Calu3 (cell line): ENCODE data around the gene GRK3. TPM values are rescaled to one million over a fixed set of nuclear protein-coding genes. Genes with fewer than 3 reads are reported as not detected.

Experiments
- BruUV-seq: library from RNA; stranded (reverse); fragments of 400-500 nt; replicated peaks from 2 replicates; lab custom pipeline; 2021; lab: Mats Ljungman, UMichigan
- CTCF ChIA-PET: fragments of 300-600 bp; sonication (Branson Sonifier 250); formaldehyde crosslinking; loops from one replicate; lab custom pipeline; 2022; ENCODE audit warnings: antibody characterized with exemption; lab: Charles Lee
- DNase-seq: peaks from one replicate; pipeline ENCODE4 v3.0.0; 2022
- H3K27ac Mint-ChIP-seq: one replicate; pipeline ENCODE4 v1.8.0; 2022; ENCODE audit warnings: mixed read lengths; ENCODE audit not compliant: unreplicated experiment
- H3K27me3 Mint-ChIP-seq: one replicate; pipeline ENCODE4 v1.8.0; 2022; ENCODE audit warnings: mixed read lengths; ENCODE audit not compliant: unreplicated experiment
- H3K36me3 Mint-ChIP-seq: one replicate; pipeline ENCODE4 v1.8.0; 2022; ENCODE audit warnings: mild to moderate bottlenecking, moderate library complexity, mixed read lengths; ENCODE audit not compliant: insufficient read depth, unreplicated experiment
- H3K4me1 Mint-ChIP-seq: one replicate; pipeline ENCODE4 v1.8.0; 2022; ENCODE audit warnings: mild to moderate bottlenecking, low read depth, mixed read lengths; ENCODE audit not compliant: unreplicated experiment
- H3K4me3 Mint-ChIP-seq: one replicate; pipeline ENCODE4 v1.8.0; 2022; ENCODE audit warnings: mild to moderate bottlenecking, low read depth, moderate library complexity, mixed read lengths; ENCODE audit not compliant: unreplicated experiment
- H3K9me3 Mint-ChIP-seq: one replicate; pipeline ENCODE4 v1.8.0; 2022; ENCODE audit warnings: low read depth, mixed read lengths; ENCODE audit not compliant: unreplicated experiment
- intact Hi-C: fragments of 100-400 bp; cut with micrococcal nuclease; formaldehyde crosslinking; loops from one replicate; pipeline ENCODE4 v1.10.0; 2022; ENCODE audit not compliant: unreplicated experiment
- total RNA-seq: library from RNA; stranded (reverse); gene quantifications from 2 replicates; pipeline ENCODE4 v1.2.3, GENCODE V29; 2022
- TF ChIP-seq, protein P1 (sequence below): fragments of 200-600 bp; IDR thresholded peaks from one replicate; pipeline ENCODE4 v1.8.0; 2022; ENCODE audit warnings: antibody characterized with exemption; ENCODE audit not compliant: unreplicated experiment

Gene GRK3
- total RNA-seq, 1 experiment from 2014 or later, result 12.0 TPM

DNA sequence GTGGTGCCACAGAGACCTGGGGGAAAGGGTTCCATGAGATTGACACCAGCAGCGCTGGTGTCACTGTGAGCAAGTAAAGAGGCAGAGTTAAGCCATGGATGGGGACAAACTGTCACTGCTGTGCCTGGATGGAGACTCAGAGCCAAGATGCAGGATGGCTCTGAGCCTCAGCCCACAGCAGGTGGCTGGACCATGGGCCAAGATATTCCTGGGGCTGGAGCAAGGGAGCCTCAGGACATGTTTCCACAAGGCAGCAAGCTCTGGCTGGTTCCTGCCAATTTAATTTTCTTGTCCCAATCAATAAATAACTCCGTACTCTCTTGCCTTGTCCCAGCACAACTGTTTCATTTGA is 200.5 kb downstream of the GRK3 start:
- H3K27me3 Mint-ChIP-seq, result peaks cover 41% of the 10 kb centered on the region
- TF ChIP-seq, protein P1, sequence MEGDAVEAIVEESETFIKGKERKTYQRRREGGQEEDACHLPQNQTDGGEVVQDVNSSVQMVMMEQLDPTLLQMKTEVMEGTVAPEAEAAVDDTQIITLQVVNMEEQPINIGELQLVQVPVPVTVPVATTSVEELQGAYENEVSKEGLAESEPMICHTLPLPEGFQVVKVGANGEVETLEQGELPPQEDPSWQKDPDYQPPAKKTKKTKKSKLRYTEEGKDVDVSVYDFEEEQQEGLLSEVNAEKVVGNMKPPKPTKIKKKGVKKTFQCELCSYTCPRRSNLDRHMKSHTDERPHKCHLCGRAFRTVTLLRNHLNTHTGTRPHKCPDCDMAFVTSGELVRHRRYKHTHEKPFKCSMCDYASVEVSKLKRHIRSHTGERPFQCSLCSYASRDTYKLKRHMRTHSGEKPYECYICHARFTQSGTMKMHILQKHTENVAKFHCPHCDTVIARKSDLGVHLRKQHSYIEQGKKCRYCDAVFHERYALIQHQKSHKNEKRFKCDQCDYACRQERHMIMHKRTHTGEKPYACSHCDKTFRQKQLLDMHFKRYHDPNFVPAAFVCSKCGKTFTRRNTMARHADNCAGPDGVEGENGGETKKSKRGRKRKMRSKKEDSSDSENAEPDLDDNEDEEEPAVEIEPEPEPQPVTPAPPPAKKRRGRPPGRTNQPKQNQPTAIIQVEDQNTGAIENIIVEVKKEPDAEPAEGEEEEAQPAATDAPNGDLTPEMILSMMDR, result no peak
- BruUV-seq, result no TSS peak
- H3K4me3 Mint-ChIP-seq, result no peak overlapping the region
- CTCF ChIA-PET, result no interaction called here
- intact Hi-C loops, result no loop called here
- H3K36me3 Mint-ChIP-seq, result peaks cover 13% of the 10 kb centered on the region
- H3K27ac Mint-ChIP-seq, result no peak overlapping the region
- H3K4me1 Mint-ChIP-seq, result peaks cover 17% of the 10 kb centered on the region
- no peak for DNase-seq
- H3K9me3 Mint-ChIP-seq, result peaks cover 11% of the 10 kb centered on the region

DNA sequence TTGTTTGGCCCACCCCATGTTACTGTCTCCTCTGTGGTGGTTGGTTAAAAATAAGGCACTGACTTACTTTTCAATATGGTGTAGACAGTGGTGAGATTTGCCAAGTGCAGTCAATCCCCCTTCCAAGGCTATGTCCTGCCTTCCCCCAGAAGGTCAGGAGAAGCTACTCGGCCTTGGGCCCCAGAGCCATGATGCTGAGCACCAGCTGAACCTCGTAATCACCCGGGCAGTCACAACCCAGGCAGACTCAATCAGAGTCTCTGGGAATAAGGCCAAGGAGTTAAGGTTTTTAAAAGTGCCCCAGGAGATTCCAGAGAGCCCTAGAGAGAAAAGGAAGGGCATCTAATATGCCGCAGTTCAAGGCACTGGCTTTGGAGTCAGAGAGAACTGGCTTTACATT is 201.3 kb downstream of the GRK3 start:
- H3K36me3 Mint-ChIP-seq, result peaks cover 8% of the 10 kb centered on the region
- TF ChIP-seq, protein P1, result no peak
- DNase-seq, result no peak
- H3K4me3 Mint-ChIP-seq, result no peak overlapping the region
- peaks cover 14% of the 10 kb centered on the region for H3K4me1 Mint-ChIP-seq
- BruUV-seq, result no TSS peak
- CTCF ChIA-PET, result no interaction called here
- intact Hi-C loops, result no loop called here
- peaks cover 10% of the 10 kb centered on the region for H3K9me3 Mint-ChIP-seq
- no peak overlapping the region for H3K27ac Mint-ChIP-seq
- H3K27me3 Mint-ChIP-seq, result peaks cover 41% of the 10 kb centered on the region

DNA sequence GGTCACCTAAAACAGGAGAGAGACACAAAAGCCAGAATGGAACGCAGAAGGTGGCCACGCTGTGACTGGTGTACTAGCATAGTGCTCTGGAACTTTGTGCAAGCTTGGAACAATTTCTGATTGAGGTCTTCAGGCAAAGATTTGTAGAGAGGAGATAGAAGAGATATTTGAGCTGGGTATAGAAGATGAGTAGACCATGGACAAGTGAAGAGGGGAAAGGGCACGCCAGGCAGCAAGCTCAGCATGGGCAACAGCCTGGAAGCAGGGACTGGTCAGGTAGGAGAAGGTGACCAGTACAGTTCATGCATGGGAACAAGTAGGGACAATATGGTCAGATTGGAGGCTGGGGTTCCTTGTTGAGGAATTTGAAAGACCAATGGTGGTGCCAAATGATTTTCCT is 201.9 kb downstream of the GRK3 start:
- H3K4me1 Mint-ChIP-seq, result peaks cover 9% of the 10 kb centered on the region
- no TSS peak for BruUV-seq
- no peak for DNase-seq
- intact Hi-C loops, result no loop called here
- no peak overlapping the region for H3K4me3 Mint-ChIP-seq
- CTCF ChIA-PET, result no interaction called here
- H3K9me3 Mint-ChIP-seq, result peaks cover 8% of the 10 kb centered on the region
- peaks cover 4% of the 10 kb centered on the region for H3K36me3 Mint-ChIP-seq
- peaks cover 41% of the 10 kb centered on the region for H3K27me3 Mint-ChIP-seq
- peak overlapping the region; percentile 1 for H3K27ac Mint-ChIP-seq
- TF ChIP-seq, protein P1, result no peak

GRCh38 chr22:25770333-25770732 is 205.9 kb downstream of the GRK3 start:
- Mint-ChIP-seq H3K27ac (no peak overlapping the region), H3K27me3 (peaks cover 57% of the 10 kb centered on the region), H3K9me3 (peaks cover 8% of the 10 kb centered on the region), H3K36me3 (peaks cover 4% of the 10 kb centered on the region), H3K4me3 (no peak overlapping the region), H3K4me1 (no peaks in the 10 kb centered on the region)
- intact Hi-C loops, result loop anchor here (5.0 kb wide), 2 partner anchors 68 to 203 kb away; no protein-coding TSS in a partner anchor
- CTCF ChIA-PET, result no interaction called here
- DNase-seq, result no peak
- TF ChIP-seq, protein P1, result no peak
- no TSS peak for BruUV-seq
